ENCODE results near the gene ATP11C. TPM values are rescaled to one million over a fixed set of nuclear protein-coding genes. Genes with fewer than 3 reads are reported as not detected.

Gene ATP11C
- total RNA-seq, 1 donor from 2014 or later = 23.8 TPM

GRCh38 chrX:139914421-139914820 lies 18.4 kb downstream of the ATP11C start:
- Mint-ChIP-seq H3K36me3 (ENCODE audit: low read depth) (peaks cover 11% of the 10 kb centered on the region), H3K4me3 (ENCODE audit: low read depth) (no peak overlapping the region), H3K27me3 (ENCODE audit: low read depth) (no peaks in the 10 kb centered on the region), H3K9me3 (no peaks in the 10 kb centered on the region), H3K27ac (no peak overlapping the region), H3K4me1 (ENCODE audit: low read depth) (peaks cover 17% of the 10 kb centered on the region)
- DNase-seq (ENCODE audit: low spot score) = no peak
- intact Hi-C loops (cut with micrococcal nuclease) = no loop called here

DNA sequence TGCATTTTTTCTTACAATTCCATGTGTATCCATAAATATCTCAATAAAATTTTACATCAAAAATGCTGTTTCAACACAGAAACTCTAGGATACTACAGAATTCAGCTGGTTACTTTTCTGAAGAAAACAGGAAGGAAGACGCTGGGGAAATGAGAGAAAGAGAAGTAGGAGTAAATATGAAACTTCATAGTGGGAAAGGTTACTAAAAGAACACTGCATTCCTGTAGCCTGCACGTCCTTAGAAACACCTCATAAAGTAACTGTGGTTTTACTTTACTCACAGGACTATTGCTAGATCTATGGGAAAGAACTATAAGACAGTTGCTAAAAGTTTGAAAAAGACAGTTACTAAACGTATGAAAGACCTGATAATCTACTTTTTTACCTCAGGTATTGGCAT lies 23.1 kb downstream of the ATP11C start:
- Mint-ChIP-seq H3K4me3 (ENCODE audit: low read depth) (peak overlapping the region; percentile 51), H3K27ac (no peak overlapping the region), H3K27me3 (ENCODE audit: low read depth) (no peaks in the 10 kb centered on the region), H3K9me3 (no peaks in the 10 kb centered on the region), H3K4me1 (ENCODE audit: low read depth) (peaks cover 30% of the 10 kb centered on the region), H3K36me3 (ENCODE audit: low read depth) (peaks cover 10% of the 10 kb centered on the region)
- intact Hi-C loops (cut with micrococcal nuclease) = loop anchor here (2.0 kb wide), 1 partner anchor 21 kb away; no protein-coding TSS in a partner anchor
- no peak for DNase-seq (ENCODE audit: low spot score)

DNA sequence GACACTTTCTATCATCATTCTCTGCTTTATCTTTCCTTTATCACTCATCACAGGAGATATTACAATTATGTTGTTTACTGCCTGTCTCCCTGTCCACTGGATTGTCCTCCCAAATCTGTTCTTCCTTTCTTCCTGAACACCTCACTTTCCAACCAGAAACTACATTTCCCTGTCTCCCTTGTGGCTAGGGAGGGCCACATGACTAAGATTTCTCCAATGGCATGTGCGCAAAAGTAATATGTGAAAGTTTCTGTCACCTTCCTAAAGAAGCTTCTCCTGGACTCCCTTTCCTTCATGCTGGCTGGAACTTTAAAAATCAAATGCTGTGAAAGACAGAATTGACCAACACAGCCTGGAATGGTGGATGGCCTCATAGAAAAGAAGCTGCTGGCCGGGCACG lies 25.8 kb downstream of the ATP11C start:
- no peaks in the 10 kb centered on the region for H3K27me3 Mint-ChIP-seq (ENCODE audit: low read depth)
- no peaks in the 10 kb centered on the region for H3K9me3 Mint-ChIP-seq
- intact Hi-C loops (cut with micrococcal nuclease) = no loop called here
- no peak overlapping the region for H3K4me3 Mint-ChIP-seq (ENCODE audit: low read depth)
- peaks cover 30% of the 10 kb centered on the region for H3K4me1 Mint-ChIP-seq (ENCODE audit: low read depth)
- no peaks in the 10 kb centered on the region for H3K36me3 Mint-ChIP-seq (ENCODE audit: low read depth)
- no peak overlapping the region for H3K27ac Mint-ChIP-seq
- DNase-seq (ENCODE audit: low spot score) = no peak

- no peak overlapping the region for H3K4me3 Mint-ChIP-seq (ENCODE audit: low read depth)
- intact Hi-C loops (cut with micrococcal nuclease) = no loop called here
- no peak for DNase-seq (ENCODE audit: low spot score)
- peaks cover 23% of the 10 kb centered on the region for H3K4me1 Mint-ChIP-seq (ENCODE audit: low read depth)
- H3K9me3 Mint-ChIP-seq = no peaks in the 10 kb centered on the region
- H3K27me3 Mint-ChIP-seq (ENCODE audit: low read depth) = no peaks in the 10 kb centered on the region
- H3K36me3 Mint-ChIP-seq (ENCODE audit: low read depth) = no peaks in the 10 kb centered on the region
- H3K27ac Mint-ChIP-seq = no peak overlapping the region
Observed at GRCh38 chrX:139905743-139906142, 27.1 kb downstream of the ATP11C start.

GRCh38 chrX:139905051-139905450 lies 27.8 kb downstream of the ATP11C start:
- Mint-ChIP-seq H3K27ac (no peak overlapping the region), H3K36me3 (ENCODE audit: low read depth) (no peaks in the 10 kb centered on the region), H3K4me1 (ENCODE audit: low read depth) (peaks cover 20% of the 10 kb centered on the region), H3K9me3 (no peaks in the 10 kb centered on the region), H3K27me3 (ENCODE audit: low read depth) (no peaks in the 10 kb centered on the region), H3K4me3 (ENCODE audit: low read depth) (no peak overlapping the region)
- DNase-seq (ENCODE audit: low spot score) = no peak
- intact Hi-C loops (cut with micrococcal nuclease) = no loop called here

DNA sequence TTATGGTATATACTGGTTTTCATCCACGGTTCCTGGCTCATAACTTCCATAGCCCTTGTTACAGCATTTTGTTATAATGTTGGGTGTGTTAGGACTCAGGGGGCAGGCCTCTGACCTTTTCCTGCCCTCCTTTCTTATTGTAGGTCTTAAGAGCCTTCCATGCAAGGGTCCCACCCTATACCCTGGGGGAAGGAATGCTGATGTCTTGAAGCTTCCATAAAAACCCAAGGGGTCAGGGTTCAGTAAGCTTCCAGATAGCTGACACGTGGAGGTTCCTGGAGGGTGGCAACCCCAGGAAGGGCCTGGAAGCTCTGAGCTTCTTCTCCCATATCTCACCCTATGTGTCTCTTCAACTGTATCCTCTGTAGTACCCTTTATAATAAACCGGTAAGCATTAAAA lies 29.6 kb downstream of the ATP11C start:
- Mint-ChIP-seq H3K27me3 (ENCODE audit: low read depth) (no peaks in the 10 kb centered on the region), H3K36me3 (ENCODE audit: low read depth) (no peaks in the 10 kb centered on the region), H3K9me3 (no peaks in the 10 kb centered on the region), H3K27ac (no peak overlapping the region), H3K4me1 (ENCODE audit: low read depth) (peaks cover 8% of the 10 kb centered on the region), H3K4me3 (ENCODE audit: low read depth) (no peak overlapping the region)
- intact Hi-C loops (cut with micrococcal nuclease) = no loop called here
- DNase-seq (ENCODE audit: low spot score) = no peak

DNA sequence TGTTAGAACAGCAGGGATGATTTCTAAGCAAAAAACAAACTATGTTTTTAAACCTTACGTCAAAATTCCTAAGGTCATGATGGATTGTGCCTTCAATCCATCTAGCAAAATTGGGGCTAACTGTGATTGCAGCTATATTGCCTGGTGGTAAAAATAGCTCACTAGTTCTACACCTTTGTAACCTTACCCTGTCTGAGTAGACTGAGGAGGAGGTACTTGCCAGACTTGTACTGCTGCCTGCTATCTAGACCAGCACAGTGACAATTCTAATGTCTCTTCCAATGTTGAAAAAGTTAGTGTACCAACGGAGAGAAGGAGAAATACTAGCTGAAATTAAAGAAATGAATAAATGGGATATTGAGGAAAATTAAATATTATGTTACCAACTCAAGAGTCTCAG lies 30.3 kb downstream of the ATP11C start:
- Mint-ChIP-seq H3K36me3 (ENCODE audit: low read depth) (no peaks in the 10 kb centered on the region), H3K27ac (no peak overlapping the region), H3K27me3 (ENCODE audit: low read depth) (no peaks in the 10 kb centered on the region), H3K9me3 (no peaks in the 10 kb centered on the region), H3K4me1 (ENCODE audit: low read depth) (peaks cover 3% of the 10 kb centered on the region), H3K4me3 (ENCODE audit: low read depth) (no peak overlapping the region)
- no peak for DNase-seq (ENCODE audit: low spot score)
- intact Hi-C loops (cut with micrococcal nuclease) = no loop called here

DNA sequence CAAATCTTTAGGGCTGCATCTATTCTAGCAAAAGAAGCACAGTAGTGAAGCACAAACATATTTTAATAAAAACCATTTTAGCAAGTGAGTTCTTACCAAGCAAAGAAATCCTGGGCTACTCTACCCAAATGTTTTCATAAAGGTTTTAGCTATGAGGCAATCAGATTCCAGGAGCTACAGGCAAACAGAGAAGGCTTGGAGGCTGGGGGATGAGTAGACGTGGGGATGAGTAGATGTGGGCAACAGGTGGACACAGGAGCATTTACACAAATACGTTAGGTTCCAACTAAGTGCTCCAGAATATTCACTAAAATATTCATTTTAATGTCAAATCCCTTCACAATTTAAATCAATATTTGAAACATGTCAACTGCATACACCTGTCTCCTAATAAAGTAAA lies 34.5 kb downstream of the ATP11C start:
- intact Hi-C loops (cut with micrococcal nuclease) = no loop called here
- no peaks in the 10 kb centered on the region for H3K9me3 Mint-ChIP-seq

DNA sequence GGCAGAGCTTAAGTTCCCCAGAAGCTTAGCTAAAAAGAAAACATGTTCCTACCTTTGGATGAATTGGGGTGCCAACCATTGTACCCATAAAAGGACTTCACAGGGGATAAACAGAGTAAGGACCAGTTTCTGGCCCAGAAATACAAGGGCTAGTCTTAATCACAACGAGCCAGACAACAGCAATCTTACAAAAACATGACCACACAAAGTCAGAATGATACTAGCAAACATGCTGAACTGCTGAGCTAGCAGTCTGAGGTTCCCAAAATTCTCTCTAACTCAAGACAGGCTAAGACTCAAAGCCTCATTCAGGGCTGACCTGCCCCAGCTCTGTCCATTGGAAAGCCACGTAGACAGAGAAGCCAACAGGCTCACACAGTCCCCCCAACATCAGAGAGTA lies 40.3 kb downstream of the ATP11C start:
- no peak overlapping the region for H3K4me3 Mint-ChIP-seq (ENCODE audit: low read depth)
- no peaks in the 10 kb centered on the region for H3K9me3 Mint-ChIP-seq
- H3K4me1 Mint-ChIP-seq (ENCODE audit: low read depth) = peaks cover 10% of the 10 kb centered on the region
- H3K36me3 Mint-ChIP-seq (ENCODE audit: low read depth) = peaks cover 9% of the 10 kb centered on the region
- DNase-seq (ENCODE audit: low spot score) = no peak
- H3K27ac Mint-ChIP-seq = no peak overlapping the region
- intact Hi-C loops (cut with micrococcal nuclease) = no loop called here
- H3K27me3 Mint-ChIP-seq (ENCODE audit: low read depth) = no peaks in the 10 kb centered on the region

More for the DNA sequence above, 34.5 kb downstream of the ATP11C start:
- peaks cover 9% of the 10 kb centered on the region for H3K36me3 Mint-ChIP-seq (ENCODE audit: low read depth)
- H3K27me3 Mint-ChIP-seq (ENCODE audit: low read depth) = no peaks in the 10 kb centered on the region
- no peak for DNase-seq (ENCODE audit: low spot score)
- H3K4me1 Mint-ChIP-seq (ENCODE audit: low read depth) = no peaks in the 10 kb centered on the region
- no peak overlapping the region for H3K27ac Mint-ChIP-seq
- no peak overlapping the region for H3K4me3 Mint-ChIP-seq (ENCODE audit: low read depth)

DNA sequence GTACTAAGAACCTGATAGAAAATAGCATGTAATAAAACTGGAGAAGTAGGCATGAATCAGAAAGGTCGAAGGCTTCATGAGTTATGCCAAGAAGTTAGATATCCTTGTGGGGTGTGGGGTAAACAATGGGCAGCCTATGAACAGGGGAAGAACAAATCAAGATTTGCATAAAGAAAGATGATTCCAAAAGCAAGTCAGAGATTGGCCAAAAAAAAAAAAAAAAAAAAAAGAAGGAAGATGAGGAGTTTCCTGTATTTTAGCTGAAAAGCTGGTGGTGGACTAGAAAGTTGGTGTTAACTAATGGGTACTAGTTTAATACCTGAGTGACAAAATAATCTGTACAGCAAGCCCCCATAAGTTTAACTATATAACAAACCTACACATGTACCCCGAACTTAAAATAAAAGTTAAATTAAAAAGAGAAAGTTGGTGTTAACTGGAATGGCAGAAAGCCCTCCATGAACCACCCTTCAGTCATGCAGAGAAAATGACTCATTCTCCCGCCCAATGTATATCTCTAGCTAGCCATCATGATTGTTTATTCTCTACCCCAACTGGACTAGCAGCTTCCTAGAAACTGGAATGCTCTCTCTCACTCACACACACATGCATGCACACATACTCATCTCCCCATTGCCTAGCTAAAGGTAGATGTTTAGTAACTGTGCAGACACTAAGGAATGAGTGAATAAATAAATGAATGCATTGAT lies 41.7 kb downstream of the ATP11C start:
- H3K4me3 Mint-ChIP-seq (ENCODE audit: low read depth) = no peak overlapping the region
- no peaks in the 10 kb centered on the region for H3K9me3 Mint-ChIP-seq
- H3K36me3 Mint-ChIP-seq (ENCODE audit: low read depth) = peaks cover 7% of the 10 kb centered on the region
- no peaks in the 10 kb centered on the region for H3K27me3 Mint-ChIP-seq (ENCODE audit: low read depth)
- H3K4me1 Mint-ChIP-seq (ENCODE audit: low read depth) = peaks cover 10% of the 10 kb centered on the region
- no peak overlapping the region for H3K27ac Mint-ChIP-seq
- intact Hi-C loops (cut with micrococcal nuclease) = no loop called here
- DNase-seq (ENCODE audit: low spot score) = no peak

- Mint-ChIP-seq H3K36me3 (ENCODE audit: low read depth) (peaks cover 7% of the 10 kb centered on the region), H3K4me1 (ENCODE audit: low read depth) (peaks cover 10% of the 10 kb centered on the region), H3K9me3 (no peaks in the 10 kb centered on the region), H3K4me3 (ENCODE audit: low read depth) (no peak overlapping the region), H3K27me3 (ENCODE audit: low read depth) (no peaks in the 10 kb centered on the region), H3K27ac (no peak overlapping the region)
- no peak for DNase-seq (ENCODE audit: low spot score)
- intact Hi-C loops (cut with micrococcal nuclease) = no loop called here
Observed at GRCh38 chrX:139889760-139890159, 43.1 kb downstream of the ATP11C start.

GRCh38 chrX:139883984-139884383 lies 48.9 kb downstream of the ATP11C start:
- H3K27ac Mint-ChIP-seq = no peak overlapping the region

GRCh38 chrX:139882299-139882698 lies 50.6 kb downstream of the ATP11C start:
- intact Hi-C loops (cut with micrococcal nuclease) = no loop called here
- no peak for DNase-seq (ENCODE audit: low spot score)
- Mint-ChIP-seq H3K27ac (no peak overlapping the region), H3K9me3 (no peaks in the 10 kb centered on the region), H3K4me3 (ENCODE audit: low read depth) (no peak overlapping the region), H3K4me1 (ENCODE audit: low read depth) (peaks cover 9% of the 10 kb centered on the region), H3K36me3 (ENCODE audit: low read depth) (peaks cover 4% of the 10 kb centered on the region), H3K27me3 (ENCODE audit: low read depth) (no peaks in the 10 kb centered on the region)

More at GRCh38 chrX:139883984-139884383, 48.9 kb downstream of the ATP11C start:
- DNase-seq (ENCODE audit: low spot score) = no peak
- peaks cover 6% of the 10 kb centered on the region for H3K4me1 Mint-ChIP-seq (ENCODE audit: low read depth)
- H3K4me3 Mint-ChIP-seq (ENCODE audit: low read depth) = no peak overlapping the region
- H3K9me3 Mint-ChIP-seq = no peaks in the 10 kb centered on the region
- intact Hi-C loops (cut with micrococcal nuclease) = no loop called here
- H3K27me3 Mint-ChIP-seq (ENCODE audit: low read depth) = no peaks in the 10 kb centered on the region
- peaks cover 4% of the 10 kb centered on the region for H3K36me3 Mint-ChIP-seq (ENCODE audit: low read depth)

DNA sequence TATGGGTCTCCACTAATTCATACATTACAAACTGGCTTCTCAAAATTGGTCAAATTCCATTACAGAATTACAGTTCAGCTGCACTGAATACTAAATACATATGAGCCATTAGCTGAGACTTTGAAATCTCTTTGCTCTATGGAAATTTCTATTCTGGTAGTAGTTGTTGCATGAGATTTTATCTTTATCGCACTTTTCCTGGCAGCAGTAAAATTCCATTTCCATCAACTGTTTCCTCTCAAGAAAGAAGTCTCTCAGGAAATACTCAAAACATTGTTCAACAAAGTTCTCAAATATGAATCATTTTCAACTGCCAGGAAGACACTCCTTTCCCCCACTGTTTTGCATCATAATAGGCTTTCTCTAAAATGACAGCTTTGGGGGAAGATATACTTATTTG lies 51.3 kb downstream of the ATP11C start:
- intact Hi-C loops (cut with micrococcal nuclease) = no loop called here
- H3K36me3 Mint-ChIP-seq (ENCODE audit: low read depth) = peaks cover 4% of the 10 kb centered on the region
- no peaks in the 10 kb centered on the region for H3K27me3 Mint-ChIP-seq (ENCODE audit: low read depth)
- no peak overlapping the region for H3K27ac Mint-ChIP-seq
- no peak overlapping the region for H3K4me3 Mint-ChIP-seq (ENCODE audit: low read depth)
- no peak for DNase-seq (ENCODE audit: low spot score)
- peaks cover 11% of the 10 kb centered on the region for H3K4me1 Mint-ChIP-seq (ENCODE audit: low read depth)
- no peaks in the 10 kb centered on the region for H3K9me3 Mint-ChIP-seq

Measured in activated T-helper 2 cell treated with anti-CD3 and anti-CD28 coated beads, Interferon-gamma antibody, Interleukin-2, Interleukin-4, amounts not matched to agents 10 μg/mL and 5 μg/mL and 100 μg/mL, durations not matched to agents 14 hours and 24 hours and 36 hours (primary cell).